Measurements from ENCODE around the gene MAEA. TPM values are rescaled to one million over a fixed set of nuclear protein-coding genes. Genes with fewer than 3 reads are reported as not detected.

MAEA gene
- total and polyA plus RNA-seq, 9 of the 15 experiments (the other 6 are each of a cell fraction or from before 2014, with no cell fraction given), result 2.1 to 86.5 (median 45.0) TPM

GRCh38 chr4:1323280-1323634 is 33.6 kb downstream of the MAEA start:
- H2AFZ ChIP-seq (ENCODE audit: low read depth, low read length), result no peak overlapping the region
- no peak for FAIRE-seq
- H3K27me3 ChIP-seq (ENCODE audit: control insufficient read depth in 2 of 2, insufficient read depth in 2 of 2, low read length in 2 of 2), result no peaks in the 10 kb centered on the region
- no peak overlapping the region for H3K4me3 ChIP-seq
- H4K20me1 ChIP-seq (replicated peaks; ENCODE audit: control insufficient read depth, insufficient read depth, low read length), result no peaks in the 10 kb centered on the region
- H3K4me2 ChIP-seq (ENCODE audit: insufficient read depth, low read length), result no peak overlapping the region
- ATAC-seq, result no peak
- BruUV-seq (replicated peaks), result no TSS peak
- ChIA-PET CTCF (ENCODE audit: low intra/inter-chr PET ratio) (no interaction called here), POLR2A (interaction anchor here (0.5 to 0.6 kb wide), 2 partner anchors 33 to 135 kb away, joined by 3 read pairs; no protein-coding TSS in a partner anchor)
- no peak for DNase-seq (ENCODE audit: extremely low read depth in 1 of 4, low spot score in 3 of 4)
- no peak for TF ChIP-seq HNRNPK (IDR thresholded peaks at IDR 0.05; ENCODE audit: low read depth, low read length, poor library complexity, severe bottlenecking)
- no peak for TF ChIP-seq SIRT6 (IDR thresholded peaks at IDR 0.05; ENCODE audit: low read depth, low read length)
- TF ChIP-seq KLF1 (tag; IDR thresholded peaks at IDR 0.05), result no peak
- TF ChIP-seq TCF7 (IDR thresholded peaks at IDR 0.05; ENCODE audit: borderline replicate concordance), result no peak
- TF ChIP-seq HEY1 (CRISPR knock-in tag; IDR thresholded peaks at IDR 0.05; ENCODE audit: borderline replicate concordance), result no peak
- TF ChIP-seq ZNF79 (CRISPR knock-in tag; IDR thresholded peaks at IDR 0.05; ENCODE audit: low read depth), result no peak
- no peak for TF ChIP-seq ZNF140 (CRISPR knock-in tag; IDR thresholded peaks at IDR 0.05)
- TF ChIP-seq POLR3G (IDR thresholded peaks at IDR 0.05; ENCODE audit: extremely low read depth, insufficient read length, insufficient replicate concordance), result no peak
- TF ChIP-seq EP400 (IDR thresholded peaks at IDR 0.05), result no peak
- no peak for TF ChIP-seq PURB (CRISPR knock-in tag; IDR thresholded peaks at IDR 0.05; ENCODE audit: low read depth)
- TF ChIP-seq ZNF707 (CRISPR knock-in tag; conservative IDR thresholded peaks at IDR 0.05), result no peak
- no peak for TF ChIP-seq CCAR2 (IDR thresholded peaks at IDR 0.05; ENCODE audit: low read depth, low read length)
- TF ChIP-seq PHTF2 (CRISPR knock-in tag; IDR thresholded peaks at IDR 0.05), result no peak
- TF ChIP-seq RERE (CRISPR knock-in tag; IDR thresholded peaks at IDR 0.05; ENCODE audit: borderline replicate concordance), result no peak
- no peak overlapping the region for H3K9ac ChIP-seq (ENCODE audit: insufficient read depth in 1 of 2, low read depth in 2 of 2, low read length in 2 of 2)
- no peaks in the 10 kb centered on the region for H3K79me2 ChIP-seq (ENCODE audit: control insufficient read depth, insufficient read depth, low read length)
- 100% methylated on average over 8 of the region's 8 CpGs for WGBS (ENCODE audit: insufficient coverage, low coverage, missing lambda C conversion rate)
- no peaks in the 10 kb centered on the region for H3K9me1 ChIP-seq (ENCODE audit: control insufficient read depth, insufficient read depth, low read length)
- intact Hi-C loops (cut with micrococcal nuclease), result no loop called here
- no peak overlapping the region for H3K27ac ChIP-seq (ENCODE audit: extremely low read depth, low read depth, low read length)
- H3K4me1 ChIP-seq (replicated peaks in 1 of 2; ENCODE audit: control insufficient read depth in 2 of 2, insufficient read depth in 2 of 2, low read length in 2 of 2), result peaks cover 0 to 3% of the 10 kb centered on the region in 2 experiments; a peak in 1 of 5 replicates
- peaks cover 79% of the 10 kb centered on the region; the same call in 2 of the 3 replicates for H3K36me3 ChIP-seq (ENCODE audit: control insufficient read depth, insufficient read depth, low read length)
- in situ Hi-C loops (cut with MboI), result no loop called here
- H3K9me3 ChIP-seq (replicated peaks; ENCODE audit: control insufficient read depth, insufficient read depth, low read depth, low read length), result no peaks in the 10 kb centered on the region
